Panc1 (cell line): ENCODE measurements around the gene LRRC66.

Source experiments
- CTCF ChIP-seq: fragments of 450-650 bp; IDR thresholded peaks from 2 replicates; pipeline ENCODE4 v1.5.1; 2017; ENCODE audit warnings: mild to moderate bottlenecking
- POLR2AphosphoS5 ChIP-seq: IDR thresholded peaks from 2 replicates; pipeline ENCODE4 v1.6.1; 2012; ENCODE audit warnings: mild to moderate bottlenecking, low read depth, low read length, moderate library complexity
- TF ChIP-seq, protein P1 (sequence below), 2 experiments: IDR thresholded peaks; 2 replicates each; pipeline ENCODE4 v1.6.1; 2011 to 2012; ENCODE audit warnings: low read depth in 2 of 2, control low read depth in 1 of 2, low read length in 1 of 2, mild to moderate bottlenecking in 1 of 2, moderate library complexity in 1 of 2; ENCODE audit not compliant: insufficient read depth in 1 of 2

- TF ChIP-seq CTCF, result no peak
- TF ChIP-seq, protein P1, sequence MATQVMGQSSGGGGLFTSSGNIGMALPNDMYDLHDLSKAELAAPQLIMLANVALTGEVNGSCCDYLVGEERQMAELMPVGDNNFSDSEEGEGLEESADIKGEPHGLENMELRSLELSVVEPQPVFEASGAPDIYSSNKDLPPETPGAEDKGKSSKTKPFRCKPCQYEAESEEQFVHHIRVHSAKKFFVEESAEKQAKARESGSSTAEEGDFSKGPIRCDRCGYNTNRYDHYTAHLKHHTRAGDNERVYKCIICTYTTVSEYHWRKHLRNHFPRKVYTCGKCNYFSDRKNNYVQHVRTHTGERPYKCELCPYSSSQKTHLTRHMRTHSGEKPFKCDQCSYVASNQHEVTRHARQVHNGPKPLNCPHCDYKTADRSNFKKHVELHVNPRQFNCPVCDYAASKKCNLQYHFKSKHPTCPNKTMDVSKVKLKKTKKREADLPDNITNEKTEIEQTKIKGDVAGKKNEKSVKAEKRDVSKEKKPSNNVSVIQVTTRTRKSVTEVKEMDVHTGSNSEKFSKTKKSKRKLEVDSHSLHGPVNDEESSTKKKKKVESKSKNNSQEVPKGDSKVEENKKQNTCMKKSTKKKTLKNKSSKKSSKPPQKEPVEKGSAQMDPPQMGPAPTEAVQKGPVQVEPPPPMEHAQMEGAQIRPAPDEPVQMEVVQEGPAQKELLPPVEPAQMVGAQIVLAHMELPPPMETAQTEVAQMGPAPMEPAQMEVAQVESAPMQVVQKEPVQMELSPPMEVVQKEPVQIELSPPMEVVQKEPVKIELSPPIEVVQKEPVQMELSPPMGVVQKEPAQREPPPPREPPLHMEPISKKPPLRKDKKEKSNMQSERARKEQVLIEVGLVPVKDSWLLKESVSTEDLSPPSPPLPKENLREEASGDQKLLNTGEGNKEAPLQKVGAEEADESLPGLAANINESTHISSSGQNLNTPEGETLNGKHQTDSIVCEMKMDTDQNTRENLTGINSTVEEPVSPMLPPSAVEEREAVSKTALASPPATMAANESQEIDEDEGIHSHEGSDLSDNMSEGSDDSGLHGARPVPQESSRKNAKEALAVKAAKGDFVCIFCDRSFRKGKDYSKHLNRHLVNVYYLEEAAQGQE (IDR thresholded peaks at IDR 0.05; ENCODE audit: insufficient read depth in 1 of 2, low read depth in 2 of 2, low read length in 1 of 2), result no peak
- TF ChIP-seq POLR2AphosphoS5, result no peak
Measured at GRCh38 chr4:51960486-51960885, 59.7 kb downstream of the LRRC66 start.
